DMS79 (cell line): ENCODE measurements around the gene AVPR1B.
"Not testable (repeated sequence)": the region's sequence is repeated elsewhere in the genome, so short reads cannot be mapped to it uniquely, and the experiment has no call there.

ENCODE experiments used
- DNase-seq: peaks from one replicate; lab custom pipeline; 2025; lab: John Stamatoyannopoulos, UW

The AVPR1B gene

GRCh38 chr1:206080026-206080820 is 37.0 kb downstream of the AVPR1B start:
- no peak for DNase-seq

GRCh38 chr1:206079135-206079534 is 38.1 kb downstream of the AVPR1B start:
- DNase-seq, result no peak

GRCh38 chr1:206075786-206076755 is 41.1 kb downstream of the AVPR1B start:
- no peak for DNase-seq

GRCh38 chr1:206074839-206075238 is 42.3 kb downstream of the AVPR1B start:
- DNase-seq, result no peak

- no peak for DNase-seq
Measured at GRCh38 chr1:206070627-206071304, 46.4 kb downstream of the AVPR1B start.

- DNase-seq, result no peak
Measured at GRCh38 chr1:206068314-206068713, 48.9 kb downstream of the AVPR1B start.

GRCh38 chr1:206067486-206068227 is 49.5 kb downstream of the AVPR1B start:
- no peak for DNase-seq

GRCh38 chr1:206066479-206067171 is 50.6 kb downstream of the AVPR1B start:
- DNase-seq, result no peak

GRCh38 chr1:206065547-206066145 is 51.5 kb downstream of the AVPR1B start:
- no peak for DNase-seq

- DNase-seq, result not testable (repeated sequence)
Measured at GRCh38 chr1:206064501-206064900, 52.7 kb downstream of the AVPR1B start.

- DNase-seq, result not testable (repeated sequence)
Measured at GRCh38 chr1:206064001-206064400, 53.2 kb downstream of the AVPR1B start.

- DNase-seq, result no peak
Measured at GRCh38 chr1:206062464-206062863, 54.7 kb downstream of the AVPR1B start.

GRCh38 chr1:206060844-206061243 is 56.3 kb downstream of the AVPR1B start:
- DNase-seq, result no peak
